Smooth muscle cell (in vitro differentiated cells): ENCODE results near the gene NUP210. TPM values are rescaled to one million over a fixed set of nuclear protein-coding genes. Genes with fewer than 3 reads are reported as not detected.
A peak's percentile ranks its signal among the peaks of the same experiment; 100 is the strongest.

Source experiments
- DNase-seq: peaks from one replicate; lab custom pipeline; 2025; ENCODE audit not compliant: unreplicated experiment; lab: John Stamatoyannopoulos, UW
- H2AFZ ChIP-seq: fragments of 200-600 bp; sonication (generic); 2 replicates; pipeline ENCODE4 v1.6.0; 2016; ENCODE audit warnings: antibody characterized with exemption, low read depth, mild to moderate bottlenecking
- H3F3A ChIP-seq: fragments of 200-600 bp; sonication (generic); 2 replicates; pipeline ENCODE4 v1.6.0; 2017; ENCODE audit warnings: antibody characterized with exemption, low read depth
- H3K27ac ChIP-seq: fragments of 200-600 bp; sonication (generic); 2 replicates; pipeline ENCODE4 v1.5.1; 2016; ENCODE audit warnings: low read depth, mild to moderate bottlenecking
- H3K27me3 ChIP-seq: fragments of 200-600 bp; sonication (generic); 2 replicates; pipeline ENCODE4 v1.6.1; 2016; ENCODE audit warnings: low read depth, mild to moderate bottlenecking
- H3K36me3 ChIP-seq: fragments of 200-600 bp; sonication (generic); 2 replicates; pipeline ENCODE4 v1.5.1; 2016; ENCODE audit warnings: low read depth
- H3K4me1 ChIP-seq: fragments of 200-600 bp; sonication (generic); 2 replicates; pipeline ENCODE4 v1.5.1; 2016; ENCODE audit warnings: low read depth
- H3K4me2 ChIP-seq: fragments of 200-600 bp; sonication (generic); 2 replicates; pipeline ENCODE4 v1.6.0; 2016; ENCODE audit warnings: mild to moderate bottlenecking
- H3K4me3 ChIP-seq: fragments of 200-600 bp; sonication (generic); 2 replicates; pipeline ENCODE4 v1.5.1; 2016; ENCODE audit warnings: mild to moderate bottlenecking
- H3K79me2 ChIP-seq: fragments of 200-600 bp; sonication (generic); 2 replicates; pipeline ENCODE4 v1.6.0; 2016; ENCODE audit warnings: low read depth, mild to moderate bottlenecking
- H3K9ac ChIP-seq: fragments of 200-600 bp; sonication (generic); 2 replicates; pipeline ENCODE4 v1.6.0; 2016; ENCODE audit warnings: low read depth
- H3K9me3 ChIP-seq: fragments of 200-600 bp; sonication (generic); replicated peaks from 2 replicates; pipeline ENCODE4 v1.5.1; 2016; ENCODE audit warnings: low read depth
- H4K20me1 ChIP-seq: fragments of 200-600 bp; sonication (generic); 2 replicates; pipeline ENCODE4 v1.6.0; 2016; ENCODE audit warnings: low read depth
- CTCF ChIP-seq: fragments of 200-600 bp; sonication (generic); IDR thresholded peaks from 2 replicates; pipeline ENCODE4 v1.5.1; 2017; ENCODE audit warnings: borderline replicate concordance, mild to moderate bottlenecking, antibody characterized with exemption; ENCODE audit not compliant: insufficient read depth, poor library complexity, severe bottlenecking
- WGBS: methylation state at CpG from one replicate; pipeline ENCODE4 v1.1.7; 2016; ENCODE audit warnings: low lambda C conversion rate; 5-methylcytosine and 5-hydroxymethylcytosine counted together
- polyA plus RNA-seq: library from polyadenylated mRNA; unstranded; fragments of >200 nt; fragmentation: Nextera tagmentation; extraction: Ambion mirVana; gene quantifications from 2 replicates; pipeline ENCODE4 v1.2.1, GENCODE V29; 2016
- total RNA-seq: library from RNA; depleted of rRNA; stranded (reverse); fragments of >200 nt; gene quantifications from 2 replicates; pipeline ENCODE4 v1.2.3, GENCODE V29; 2014

The NUP210 gene
- total and polyA plus RNA-seq, 2 experiments from 2014 or later = 0.35 to 1.5 TPM

- no peak for TF ChIP-seq CTCF
- no peaks in the 10 kb centered on the region for H3F3A ChIP-seq
- H3K4me2 ChIP-seq = no peak overlapping the region
- DNase-seq = no peak
- WGBS = 86% methylated on average over 7 of the region's 7 CpGs
- no peak overlapping the region for H2AFZ ChIP-seq
- H3K4me1 ChIP-seq = no peaks in the 10 kb centered on the region
- no peak overlapping the region for H3K4me3 ChIP-seq
- no peak overlapping the region for H3K9ac ChIP-seq
- H4K20me1 ChIP-seq = no peaks in the 10 kb centered on the region
- no peaks in the 10 kb centered on the region for H3K9me3 ChIP-seq
- H3K27ac ChIP-seq = no peak overlapping the region
- no peaks in the 10 kb centered on the region for H3K36me3 ChIP-seq
- H3K79me2 ChIP-seq = no peaks in the 10 kb centered on the region
- no peaks in the 10 kb centered on the region for H3K27me3 ChIP-seq
Measured at GRCh38 chr3:13367728-13368127, 52.4 kb downstream of the NUP210 start.

- no peak for DNase-seq
- no peak overlapping the region for H3K9ac ChIP-seq
- H3K4me1 ChIP-seq = no peaks in the 10 kb centered on the region
- H3K36me3 ChIP-seq = no peaks in the 10 kb centered on the region
- no peak for TF ChIP-seq CTCF
- H4K20me1 ChIP-seq = no peaks in the 10 kb centered on the region
- H3K4me3 ChIP-seq = no peak overlapping the region
- H3K27me3 ChIP-seq = no peaks in the 10 kb centered on the region
- H3K4me2 ChIP-seq = no peak overlapping the region
- H3F3A ChIP-seq = no peaks in the 10 kb centered on the region
- H3K79me2 ChIP-seq = no peaks in the 10 kb centered on the region
- no peaks in the 10 kb centered on the region for H3K9me3 ChIP-seq
- H3K27ac ChIP-seq = no peak overlapping the region
- 94% methylated on average over 24 of the region's 24 CpGs for WGBS
- no peak overlapping the region for H2AFZ ChIP-seq
Measured at GRCh38 chr3:13365390-13366379, 54.4 kb downstream of the NUP210 start.

GRCh38 chr3:13364602-13365271 is 55.4 kb downstream of the NUP210 start:
- Histone ChIP-seq H3F3A (no peaks in the 10 kb centered on the region), H3K9ac (no peak overlapping the region), H3K27me3 (no peaks in the 10 kb centered on the region), H3K4me3 (no peak overlapping the region), H2AFZ (peak overlapping the region; percentile 30), H4K20me1 (no peaks in the 10 kb centered on the region), H3K79me2 (no peaks in the 10 kb centered on the region), H3K36me3 (no peaks in the 10 kb centered on the region), H3K4me2 (no peak overlapping the region), H3K27ac (no peak overlapping the region), H3K4me1 (no peaks in the 10 kb centered on the region), H3K9me3 (no peaks in the 10 kb centered on the region)
- WGBS = 60% methylated on average over 12 of the region's 12 CpGs
- TF ChIP-seq CTCF = no peak
- no peak for DNase-seq
